HEK293T (cell line): ENCODE measurements around the gene HPSE2.

Experiments used
- CTCF ChIA-PET: fragments of 350-600 bp; formaldehyde crosslinking; extraction: SDS; loops from one replicate; lab custom pipeline; 2021; ENCODE audit warnings: antibody characterized with exemption, inconsistent platforms; lab: Yijun Ruan, JAX
- POLR2A ChIA-PET: fragments of 350-600 bp; formaldehyde crosslinking; extraction: SDS; loops from one replicate; lab custom pipeline; 2020; ENCODE audit warnings: antibody characterized with exemption, inconsistent platforms; lab: Yijun Ruan, JAX
- DNase-seq: peaks from one replicate; pipeline ENCODE4 v3.0.0; 2012; ENCODE audit warnings: mixed read lengths; ENCODE audit errors: extremely low spot score
- ARNT ChIP-seq: fragments of 450-650 bp; IDR thresholded peaks from 2 replicates; pipeline ENCODE4 v1.6.1; 2017; ENCODE audit warnings: mild to moderate bottlenecking
- BHLHE40 ChIP-seq: fragments of 450-650 bp; IDR thresholded peaks from 2 replicates; pipeline ENCODE4 v1.6.1; 2016; ENCODE audit warnings: mild to moderate bottlenecking, moderate library complexity, borderline replicate concordance
- CTBP1 ChIP-seq: fragments of 450-650 bp; IDR thresholded peaks from 2 replicates; pipeline ENCODE4 v1.6.1; 2016; ENCODE audit warnings: borderline replicate concordance
- ELF4 ChIP-seq: fragments of 450-650 bp; IDR thresholded peaks from 2 replicates; pipeline ENCODE4 v1.6.1; 2017; ENCODE audit warnings: antibody characterized with exemption
- FOXA1 ChIP-seq: fragments of 450-650 bp; IDR thresholded peaks from 2 replicates; pipeline ENCODE4 v1.6.1; 2016; ENCODE audit warnings: mild to moderate bottlenecking
- FOXK2 ChIP-seq: fragments of 450-650 bp; IDR thresholded peaks from 2 replicates; pipeline ENCODE4 v1.6.1; 2016; ENCODE audit warnings: mild to moderate bottlenecking
- FOXM1 ChIP-seq: fragments of 450-650 bp; IDR thresholded peaks from 2 replicates; pipeline ENCODE4 v1.6.1; 2017; ENCODE audit warnings: mild to moderate bottlenecking, borderline replicate concordance
- HDGF ChIP-seq: fragments of 450-650 bp; IDR thresholded peaks from 2 replicates; pipeline ENCODE4 v1.6.1; 2017; ENCODE audit warnings: antibody characterized with exemption, borderline replicate concordance
- L3MBTL2 ChIP-seq: fragments of 450-650 bp; conservative IDR thresholded peaks from 2 replicates; pipeline ENCODE4 v1.6.1; 2016; ENCODE audit warnings: mild to moderate bottlenecking
- LEF1 ChIP-seq: fragments of 450-650 bp; IDR thresholded peaks from 2 replicates; pipeline ENCODE4 v1.6.1; 2017; ENCODE audit warnings: mild to moderate bottlenecking, borderline replicate concordance
- NFRKB ChIP-seq: fragments of 450-650 bp; IDR thresholded peaks from 2 replicates; pipeline ENCODE4 v1.6.1; 2016; ENCODE audit warnings: mild to moderate bottlenecking, moderate library complexity
- PKNOX1 ChIP-seq: fragments of 450-650 bp; IDR thresholded peaks from 2 replicates; pipeline ENCODE4 v1.6.1; 2016
- SP1 ChIP-seq: fragments of 450-650 bp; IDR thresholded peaks from 2 replicates; pipeline ENCODE4 v1.6.1; 2017
- SUZ12 ChIP-seq: fragments of 450-650 bp; IDR thresholded peaks from 2 replicates; pipeline ENCODE4 v1.6.1; 2016; ENCODE audit warnings: mild to moderate bottlenecking
- TARDBP ChIP-seq: fragments of 450-650 bp; IDR thresholded peaks from 2 replicates; pipeline ENCODE4 v1.6.1; 2016
- ZNF384 ChIP-seq: fragments of 450-650 bp; IDR thresholded peaks from 2 replicates; pipeline ENCODE4 v1.6.1; 2016

HPSE2 gene

GRCh38 chr10:98886686-98887085 lies 349.0 kb downstream of the HPSE2 start:
- CTCF ChIA-PET: no interaction called here
- POLR2A ChIA-PET: no interaction called here
- no peak for DNase-seq
- no peak for TF ChIP-seq NFRKB
- no peak for TF ChIP-seq BHLHE40
- TF ChIP-seq TARDBP: no peak

- no peak for DNase-seq
- ChIA-PET CTCF (no interaction called here), POLR2A (no interaction called here)
- TF ChIP-seq NFRKB (no peak), FOXA1 (no peak), TARDBP (no peak), CTBP1 (no peak)
Observed at GRCh38 chr10:98885378-98885777, 350.3 kb downstream of the HPSE2 start.

- DNase-seq: no peak
- POLR2A ChIA-PET: no interaction called here
- CTCF ChIA-PET: no interaction called here
- TF ChIP-seq LEF1 (no peak), PKNOX1 (no peak), BHLHE40 (no peak), CTBP1 (no peak), TARDBP (no peak), ELF4 (no peak), FOXA1 (no peak), L3MBTL2 (no peak), FOXK2 (no peak), HDGF (no peak), ARNT (no peak), SUZ12 (no peak), SP1 (no peak), FOXM1 (no peak), ZNF384 (no peak), NFRKB (no peak)
Observed at GRCh38 chr10:98881789-98882188, 353.9 kb downstream of the HPSE2 start.

GRCh38 chr10:98880971-98881370 lies 354.7 kb downstream of the HPSE2 start:
- ChIA-PET POLR2A (no interaction called here), CTCF (interaction anchor here (0.5 kb wide), 1 partner anchor 127 kb away, joined by 3 read pairs; no protein-coding TSS in a partner anchor)
- TF ChIP-seq TARDBP: no peak
- TF ChIP-seq LEF1: no peak
- TF ChIP-seq BHLHE40: no peak
- no peak for TF ChIP-seq SUZ12
- TF ChIP-seq FOXA1: no peak
- no peak for TF ChIP-seq CTBP1
- TF ChIP-seq ARNT: no peak
- no peak for TF ChIP-seq SP1
- TF ChIP-seq ZNF384: no peak
- no peak for TF ChIP-seq FOXM1
- DNase-seq: no peak

- ChIA-PET CTCF (interaction anchor here (0.6 kb wide), 1 partner anchor 10 kb away, joined by 4 read pairs; no protein-coding TSS in a partner anchor), POLR2A (no interaction called here)
- TF ChIP-seq FOXM1 (no peak), SP1 (no peak), FOXK2 (no peak), FOXA1 (no peak), SUZ12 (no peak), ZNF384 (no peak), LEF1 (no peak), ARNT (no peak), PKNOX1 (no peak), L3MBTL2 (no peak), BHLHE40 (no peak), TARDBP (no peak)
- DNase-seq: no peak
Observed at GRCh38 chr10:98878921-98879320, 356.7 kb downstream of the HPSE2 start.

- CTCF ChIA-PET: no interaction called here
- no peak for TF ChIP-seq PKNOX1
- TF ChIP-seq FOXK2: no peak
- no peak for TF ChIP-seq ARNT
- TF ChIP-seq BHLHE40: no peak
- no peak for TF ChIP-seq ZNF384
- TF ChIP-seq FOXA1: no peak
- no peak for TF ChIP-seq NFRKB
- no peak for TF ChIP-seq SUZ12
- TF ChIP-seq SP1: no peak
- TF ChIP-seq CTBP1: no peak
- POLR2A ChIA-PET: no interaction called here
- DNase-seq: no peak
Observed at GRCh38 chr10:98878418-98878817, 357.2 kb downstream of the HPSE2 start.

GRCh38 chr10:98861962-98862361 lies 373.7 kb downstream of the HPSE2 start:
- CTCF ChIA-PET: no interaction called here
- no peak for DNase-seq
- POLR2A ChIA-PET: no interaction called here
- TF ChIP-seq L3MBTL2 (no peak), CTBP1 (no peak), FOXA1 (no peak), FOXM1 (no peak), NFRKB (no peak)
